ENCODE measurements around the gene CLEC16A.

The CLEC16A gene

DNA sequence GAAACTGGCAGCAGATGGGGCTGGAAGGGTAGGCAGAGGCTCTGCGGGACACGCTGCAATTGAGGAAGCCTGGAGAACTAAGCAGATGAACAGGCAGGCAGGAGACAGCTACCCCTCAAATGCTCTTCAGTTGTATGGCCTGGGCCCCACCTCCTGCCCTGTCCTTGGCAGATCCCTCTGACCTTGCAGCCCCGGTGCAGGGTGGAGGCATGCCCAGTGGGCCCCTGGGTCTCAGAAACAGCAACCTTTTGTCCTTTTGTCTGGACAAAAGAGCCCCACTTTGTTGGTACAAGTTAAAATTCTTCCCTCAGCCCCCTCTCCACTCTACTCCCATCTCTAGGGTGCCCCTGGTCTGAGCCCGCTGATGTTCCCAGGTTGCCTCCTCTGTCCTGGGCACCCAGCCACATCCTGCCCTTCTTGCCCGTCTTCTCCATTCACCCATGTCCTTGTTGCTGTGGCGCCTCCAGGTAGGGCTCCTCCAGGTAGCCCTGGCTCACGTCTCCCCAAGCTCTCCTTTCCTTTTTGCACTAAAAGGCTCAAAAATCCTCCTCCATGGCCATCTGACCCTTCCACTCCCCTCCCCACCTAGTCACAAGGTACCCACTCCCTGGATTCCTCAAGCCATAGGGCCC is 136.8 kb downstream of the CLEC16A start:
- Mint-ChIP-seq H3K36me3 (peaks cover 23% of the 10 kb centered on the region), H3K4me1 (peaks cover 81% of the 10 kb centered on the region), H3K27ac (peak overlapping the region; percentile 85), H3K9me3 (no peaks in the 10 kb centered on the region), H3K4me3 (peak overlapping the region; percentile 25)
- ATAC-seq (no peak), DNase-seq (ENCODE audit: low spot score in 2 of 2) (no peak)

DNA sequence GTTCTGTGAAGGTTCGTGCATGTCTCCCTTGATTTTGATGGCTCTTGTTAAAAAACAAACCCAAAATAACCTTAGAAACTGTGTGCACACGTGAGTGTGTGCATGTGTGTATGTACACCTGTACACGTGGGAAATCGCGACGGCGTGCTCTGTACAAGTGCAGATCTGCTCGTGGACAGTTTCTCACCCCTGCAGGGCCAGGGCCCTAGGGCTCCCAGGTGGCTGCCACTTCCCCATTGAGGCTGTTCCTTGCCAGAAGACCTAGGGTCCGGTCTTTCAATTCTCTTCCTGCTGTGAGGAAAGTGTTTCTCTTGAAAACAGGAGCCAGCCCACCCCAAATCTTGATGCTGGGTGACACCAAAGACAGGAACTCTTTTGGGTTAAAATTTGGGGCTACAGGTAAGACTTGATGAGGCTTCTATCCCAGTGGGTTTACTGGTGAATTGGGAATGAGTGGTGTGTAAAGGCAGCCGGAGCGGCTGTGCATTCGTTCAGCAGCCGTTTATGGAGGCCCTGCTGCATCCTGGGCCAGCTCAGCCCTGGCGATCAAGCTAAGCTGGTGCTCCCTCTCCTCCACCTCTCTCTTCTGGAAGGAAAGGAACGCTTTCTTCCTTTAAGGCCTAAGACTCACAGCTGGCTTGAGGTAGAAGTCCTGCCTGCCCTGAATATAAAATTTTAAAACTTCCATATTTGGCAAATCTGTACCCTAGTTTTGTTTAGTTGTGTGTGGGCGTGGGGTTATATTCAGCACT is 137.9 kb downstream of the CLEC16A start:
- H3K9me3 Mint-ChIP-seq, result no peaks in the 10 kb centered on the region
- H3K4me1 Mint-ChIP-seq, result peaks cover 69% of the 10 kb centered on the region
- H3K4me3 Mint-ChIP-seq, result no peak overlapping the region
- ATAC-seq (no peak), DNase-seq (ENCODE audit: low spot score in 2 of 2) (no peak)
- peaks cover 23% of the 10 kb centered on the region for H3K36me3 Mint-ChIP-seq
- H3K27ac Mint-ChIP-seq, result peak overlapping the region; percentile 85

DNA sequence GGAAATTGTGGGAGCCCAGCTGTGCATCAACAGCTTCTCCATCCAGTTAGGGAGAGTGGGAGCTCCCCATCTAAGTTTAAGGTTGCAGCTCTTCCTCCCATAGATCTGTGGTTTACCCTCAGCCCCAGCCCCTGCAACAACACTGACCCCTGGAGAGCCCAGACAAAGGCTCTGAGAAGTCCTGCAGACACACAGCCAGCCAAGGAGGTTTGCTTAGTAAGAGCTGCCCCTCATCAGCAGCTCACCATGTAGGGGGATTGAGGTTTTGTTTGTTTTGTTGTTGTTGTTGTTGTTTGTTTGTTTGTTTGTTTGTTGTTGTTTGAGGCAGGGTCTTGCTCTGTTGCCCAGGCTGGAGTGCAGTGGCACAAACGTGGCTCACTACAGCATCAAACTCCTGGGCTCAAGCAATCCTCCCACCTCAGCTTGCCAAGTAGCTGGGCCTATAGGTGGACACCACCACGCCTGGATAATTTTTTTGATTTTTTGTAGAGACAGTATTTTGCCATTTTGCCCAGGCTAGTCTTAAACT is 138.6 kb downstream of the CLEC16A start:
- peak overlapping the region; percentile 85 for H3K27ac Mint-ChIP-seq
- no peak overlapping the region for H3K4me3 Mint-ChIP-seq
- peaks cover 17% of the 10 kb centered on the region for H3K36me3 Mint-ChIP-seq
- no peak for ATAC-seq
- H3K9me3 Mint-ChIP-seq, result no peaks in the 10 kb centered on the region
- no peak for DNase-seq (ENCODE audit: low spot score in 2 of 2)
- H3K4me1 Mint-ChIP-seq, result peaks cover 66% of the 10 kb centered on the region

DNA sequence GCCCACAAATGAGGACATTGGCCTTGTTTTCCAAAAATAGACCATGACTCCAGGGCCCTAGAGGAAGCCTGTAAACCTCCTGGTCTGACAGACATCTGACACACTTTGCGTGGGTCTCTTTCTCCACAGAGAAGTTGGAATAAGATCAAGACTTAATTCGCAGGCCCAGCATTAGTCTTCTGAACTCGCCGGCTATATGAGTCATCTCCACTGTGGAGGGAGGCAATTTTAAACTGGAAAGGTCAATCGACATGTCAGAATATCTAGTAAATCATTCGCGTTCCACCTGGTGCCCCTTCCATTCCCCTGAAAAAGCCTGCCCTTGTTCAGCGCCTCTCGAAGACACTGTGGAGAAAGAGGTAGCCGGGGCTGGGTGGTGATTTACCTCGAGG is 140.1 kb downstream of the CLEC16A start:
- Mint-ChIP-seq H3K36me3 (peaks cover 12% of the 10 kb centered on the region), H3K9me3 (no peaks in the 10 kb centered on the region), H3K27ac (peak overlapping the region; percentile 85), H3K4me1 (peaks cover 54% of the 10 kb centered on the region), H3K4me3 (no peak overlapping the region)
- no peak for ATAC-seq
- no peak for DNase-seq (ENCODE audit: low spot score in 2 of 2)

DNA sequence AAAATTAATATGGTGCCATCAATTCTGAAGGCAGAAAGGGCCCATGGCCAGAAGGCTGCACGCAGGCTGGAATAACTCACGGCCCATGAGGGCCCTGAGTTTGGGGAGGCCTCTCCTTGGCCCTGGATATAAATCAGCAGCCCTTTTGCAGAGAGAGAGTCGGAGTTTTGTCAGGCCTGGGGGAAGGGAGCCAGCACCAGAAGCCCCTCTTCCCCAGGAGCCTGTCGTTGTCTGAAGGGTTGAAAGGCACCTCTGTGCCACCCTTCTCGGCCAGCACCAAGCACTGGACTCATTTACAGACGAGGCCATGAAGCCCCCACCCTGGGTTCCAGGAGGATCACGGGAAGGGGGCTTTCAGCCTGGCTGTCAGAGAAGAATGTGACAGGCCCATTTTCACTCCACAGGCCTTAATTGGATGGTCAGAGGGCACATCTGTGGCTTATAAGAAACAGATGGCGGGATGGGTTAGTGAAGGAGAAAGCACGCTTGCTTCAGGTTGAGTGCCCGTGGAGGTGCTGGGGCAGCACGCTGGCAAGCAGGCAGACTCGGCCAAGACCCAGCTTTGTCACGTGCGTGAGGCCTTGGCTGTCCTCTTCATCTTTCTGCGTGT is 140.6 kb downstream of the CLEC16A start:
- H3K9me3 Mint-ChIP-seq, result no peaks in the 10 kb centered on the region
- ATAC-seq (no peak), DNase-seq (ENCODE audit: low spot score in 2 of 2) (no peak)
- H3K4me1 Mint-ChIP-seq, result peaks cover 49% of the 10 kb centered on the region
- peak overlapping the region; percentile 85 for H3K27ac Mint-ChIP-seq
- no peak overlapping the region for H3K4me3 Mint-ChIP-seq
- peaks cover 7% of the 10 kb centered on the region for H3K36me3 Mint-ChIP-seq

DNA sequence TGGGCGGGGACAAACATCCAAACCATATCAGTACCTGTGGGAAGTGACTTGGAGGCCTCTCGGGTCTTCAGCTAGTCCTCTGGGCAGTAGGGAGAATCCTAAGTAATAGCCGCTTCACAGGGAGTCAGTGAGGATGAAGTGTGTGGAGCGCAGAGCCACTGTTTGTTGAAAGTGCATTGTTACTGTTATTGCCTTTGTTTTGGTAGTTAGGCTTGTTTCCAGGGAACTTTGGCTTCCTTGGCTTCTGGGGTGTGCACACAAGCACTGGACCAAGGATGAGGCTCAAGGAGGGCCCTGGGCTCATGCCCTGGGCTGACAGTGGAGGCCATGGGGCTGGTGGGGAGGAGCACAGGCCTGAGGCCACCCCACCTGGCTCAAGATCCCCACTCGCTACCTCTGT is 141.6 kb downstream of the CLEC16A start:
- no peak for DNase-seq (ENCODE audit: low spot score in 2 of 2)
- no peaks in the 10 kb centered on the region for H3K9me3 Mint-ChIP-seq
- peaks cover 39% of the 10 kb centered on the region for H3K4me1 Mint-ChIP-seq
- no peak for ATAC-seq
- peak overlapping the region; percentile 85 for H3K27ac Mint-ChIP-seq
- H3K4me3 Mint-ChIP-seq, result no peak overlapping the region
- H3K36me3 Mint-ChIP-seq, result peaks cover 6% of the 10 kb centered on the region

DNA sequence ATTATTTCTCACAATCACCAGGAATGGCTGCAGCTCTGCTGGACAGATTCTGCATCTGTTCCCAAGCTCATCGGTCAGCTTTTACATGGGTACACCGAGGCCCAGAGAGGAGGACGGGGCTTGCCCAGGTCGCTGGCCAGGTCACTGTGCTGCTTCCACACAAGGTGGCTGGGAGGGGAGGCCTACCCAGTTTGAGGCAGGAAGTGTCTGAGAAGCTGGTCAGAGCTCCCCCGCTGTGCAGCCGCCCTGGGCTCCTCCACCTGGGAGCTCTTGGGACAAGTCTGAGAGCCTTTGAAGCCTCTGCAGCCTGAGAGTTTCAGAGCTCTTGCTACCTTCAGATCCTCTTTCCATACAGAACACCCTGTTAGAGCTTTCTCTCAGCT is 143.3 kb downstream of the CLEC16A start:
- Mint-ChIP-seq H3K27ac (no peak overlapping the region), H3K4me3 (no peak overlapping the region), H3K36me3 (peaks cover 6% of the 10 kb centered on the region), H3K4me1 (peaks cover 33% of the 10 kb centered on the region), H3K9me3 (no peaks in the 10 kb centered on the region)
- no peak for ATAC-seq
- no peak for DNase-seq (ENCODE audit: low spot score in 2 of 2)

DNA sequence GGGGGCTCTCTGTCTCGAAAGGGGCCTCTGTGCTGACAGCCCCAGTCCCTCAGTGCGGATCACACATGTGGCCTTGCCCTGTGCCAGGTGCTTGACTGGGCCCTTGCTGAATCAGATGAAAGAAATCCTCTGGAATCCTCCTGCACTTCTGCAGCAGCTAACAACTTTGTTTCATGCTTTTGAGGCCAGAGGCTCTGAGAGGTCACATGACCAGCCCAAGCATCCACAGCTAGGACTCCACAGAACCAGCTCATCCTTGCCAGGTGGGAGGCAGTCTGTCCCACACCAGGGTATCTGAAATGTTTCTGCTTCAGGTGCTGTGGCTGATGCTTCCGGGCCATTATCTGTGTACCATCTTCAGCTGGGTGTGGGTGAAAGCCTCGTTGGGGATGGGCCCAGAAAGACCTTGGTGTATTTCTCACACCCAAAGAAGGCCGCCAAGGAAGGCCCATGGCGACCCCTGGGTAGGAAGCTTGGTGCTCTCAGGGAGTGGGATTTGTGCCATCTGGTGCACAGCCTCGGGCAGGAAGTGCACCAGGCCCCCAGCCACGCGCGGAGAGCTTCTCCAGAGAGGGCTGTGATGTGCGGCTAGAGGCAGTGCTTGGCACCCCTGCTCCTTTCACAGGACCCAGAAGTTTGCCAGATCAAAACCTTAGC is 143.8 kb downstream of the CLEC16A start:
- peaks cover 33% of the 10 kb centered on the region for H3K4me1 Mint-ChIP-seq
- peak; percentile 34 for ATAC-seq

DNA sequence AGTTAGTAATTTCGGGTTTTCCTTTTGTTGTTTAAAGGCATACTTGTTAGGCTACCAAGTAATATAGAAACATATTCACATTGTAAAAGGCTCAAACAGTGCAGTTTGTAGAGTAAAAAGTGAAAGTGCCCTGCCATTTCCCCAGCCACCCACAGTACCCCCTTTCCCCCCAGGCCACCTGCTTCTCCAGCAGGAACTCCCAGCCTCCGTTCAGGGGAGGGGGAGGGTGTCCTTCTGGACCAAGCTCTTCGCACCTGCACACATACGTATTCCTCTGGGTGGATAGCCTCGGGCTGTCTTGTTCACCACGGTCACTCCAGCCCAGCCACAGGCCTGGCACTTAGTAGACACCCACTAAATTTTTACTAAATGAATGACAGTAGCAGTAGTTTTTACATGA is 144.5 kb downstream of the CLEC16A start:
- Mint-ChIP-seq H3K4me1 (peaks cover 33% of the 10 kb centered on the region), H3K4me3 (no peak overlapping the region), H3K9me3 (no peaks in the 10 kb centered on the region), H3K36me3 (peaks cover 6% of the 10 kb centered on the region), H3K27ac (no peak overlapping the region)
- ATAC-seq (no peak), DNase-seq (ENCODE audit: low spot score in 2 of 2) (no peak)

More for the DNA sequence above, 143.8 kb downstream of the CLEC16A start:
- no peaks in the 10 kb centered on the region for H3K9me3 Mint-ChIP-seq
- H3K36me3 Mint-ChIP-seq, result peaks cover 6% of the 10 kb centered on the region
- no peak for DNase-seq (ENCODE audit: low spot score in 2 of 2)
- no peak overlapping the region for H3K27ac Mint-ChIP-seq
- no peak overlapping the region for H3K4me3 Mint-ChIP-seq

DNA sequence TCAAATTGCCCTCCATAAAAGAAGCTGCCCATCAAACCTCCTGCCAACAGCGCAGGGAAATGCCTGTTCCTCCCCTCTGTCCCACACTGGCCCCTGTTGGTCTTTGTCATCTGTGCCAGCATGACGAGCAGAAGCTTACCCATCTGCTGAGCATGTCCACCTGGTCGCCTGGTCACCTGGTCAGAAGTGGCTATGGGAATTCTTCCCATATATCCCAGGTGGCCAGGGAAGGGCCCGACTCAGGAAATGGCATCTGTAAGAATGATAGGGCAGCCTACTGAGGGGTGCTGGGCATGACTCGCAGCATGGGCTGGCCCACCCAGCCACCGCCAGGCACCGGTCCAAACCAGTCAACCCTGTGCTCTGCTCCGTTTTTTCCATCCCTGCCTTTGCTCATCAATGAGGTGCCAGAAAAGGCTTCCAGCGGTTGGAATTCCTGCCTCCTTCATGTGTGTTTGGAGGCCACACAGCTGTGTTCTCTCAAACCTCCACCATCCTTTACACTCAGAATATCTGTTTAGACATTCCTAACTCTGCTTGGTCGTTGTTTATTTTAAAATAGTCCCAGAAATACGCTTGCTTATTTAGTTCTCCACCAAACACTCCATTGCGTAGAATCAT is 145.2 kb downstream of the CLEC16A start:
- DNase-seq (ENCODE audit: low spot score in 2 of 2), result no peak
- no peak overlapping the region for H3K27ac Mint-ChIP-seq

DNA sequence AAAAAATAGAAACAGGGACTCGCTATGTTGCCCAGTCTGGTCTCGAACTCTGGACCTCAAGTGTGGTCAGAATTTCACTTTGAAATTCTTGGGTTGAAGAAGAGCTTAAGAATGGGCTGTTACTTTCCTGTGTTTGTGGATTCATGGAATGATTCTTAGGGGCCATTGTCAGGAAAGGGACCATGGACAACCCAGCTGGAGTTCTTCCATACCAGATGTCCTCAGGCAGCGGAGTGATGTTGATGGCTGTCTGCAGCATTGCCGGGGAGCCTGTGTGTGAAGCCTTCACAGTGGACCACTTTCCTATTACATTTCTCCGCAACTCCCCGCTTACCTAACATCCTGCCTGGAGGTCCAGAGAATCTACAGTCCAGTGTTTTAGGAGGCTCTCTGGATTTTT is 145.9 kb downstream of the CLEC16A start:
- DNase-seq (ENCODE audit: low spot score in 2 of 2) (no peak), ATAC-seq (no peak)
- no peaks in the 10 kb centered on the region for H3K9me3 Mint-ChIP-seq
- H3K4me1 Mint-ChIP-seq, result peaks cover 34% of the 10 kb centered on the region
- no peak overlapping the region for H3K27ac Mint-ChIP-seq
- no peak overlapping the region for H3K4me3 Mint-ChIP-seq
- peaks cover 16% of the 10 kb centered on the region for H3K36me3 Mint-ChIP-seq

More for the DNA sequence above, 145.2 kb downstream of the CLEC16A start:
- Mint-ChIP-seq H3K36me3 (peaks cover 10% of the 10 kb centered on the region), H3K4me1 (peaks cover 33% of the 10 kb centered on the region), H3K9me3 (no peaks in the 10 kb centered on the region), H3K4me3 (no peak overlapping the region)
- no peak for ATAC-seq

DNA sequence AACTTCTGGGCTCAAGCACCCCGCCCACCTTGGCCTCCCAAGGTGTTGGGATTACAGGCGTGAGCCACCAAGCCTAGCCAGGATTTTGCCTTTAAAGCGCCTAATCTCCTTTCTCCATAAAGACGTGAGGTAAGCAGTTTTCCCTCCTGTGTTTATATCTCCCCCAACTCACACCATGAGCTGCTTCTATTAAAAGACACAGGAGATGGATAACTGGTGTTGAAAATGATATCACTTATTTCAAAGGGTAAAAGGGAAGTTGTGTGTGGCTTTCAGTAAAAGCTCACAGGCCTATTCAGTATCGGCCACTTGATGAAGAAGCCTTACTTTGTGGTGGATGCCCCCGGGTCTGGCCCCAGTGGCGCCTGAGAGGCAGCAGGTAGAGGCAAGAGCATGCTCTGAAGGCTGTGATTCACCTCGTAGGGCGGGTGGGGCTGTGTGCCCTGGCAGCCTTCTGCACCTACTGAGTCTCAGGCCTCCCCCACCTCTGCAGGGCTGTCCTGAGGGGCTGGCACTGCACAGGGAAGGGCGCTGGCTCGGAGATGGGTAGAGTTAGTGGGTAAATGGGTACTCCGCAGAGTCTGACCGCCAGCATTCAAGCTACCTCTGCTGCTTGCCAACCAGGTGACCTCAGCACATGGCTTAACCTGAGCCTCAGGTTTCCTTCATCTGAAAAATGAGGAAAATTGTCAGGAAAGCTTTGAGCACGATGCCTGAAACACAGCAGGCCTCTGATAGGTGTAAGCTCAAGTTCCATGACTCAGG is 146.8 kb downstream of the CLEC16A start:
- Mint-ChIP-seq H3K4me1 (peaks cover 38% of the 10 kb centered on the region), H3K9me3 (no peaks in the 10 kb centered on the region), H3K27ac (peak overlapping the region; percentile 43), H3K4me3 (no peak overlapping the region), H3K36me3 (peaks cover 19% of the 10 kb centered on the region)
- peak; percentile 39 for ATAC-seq
- no peak for DNase-seq (ENCODE audit: low spot score in 2 of 2)

DNA sequence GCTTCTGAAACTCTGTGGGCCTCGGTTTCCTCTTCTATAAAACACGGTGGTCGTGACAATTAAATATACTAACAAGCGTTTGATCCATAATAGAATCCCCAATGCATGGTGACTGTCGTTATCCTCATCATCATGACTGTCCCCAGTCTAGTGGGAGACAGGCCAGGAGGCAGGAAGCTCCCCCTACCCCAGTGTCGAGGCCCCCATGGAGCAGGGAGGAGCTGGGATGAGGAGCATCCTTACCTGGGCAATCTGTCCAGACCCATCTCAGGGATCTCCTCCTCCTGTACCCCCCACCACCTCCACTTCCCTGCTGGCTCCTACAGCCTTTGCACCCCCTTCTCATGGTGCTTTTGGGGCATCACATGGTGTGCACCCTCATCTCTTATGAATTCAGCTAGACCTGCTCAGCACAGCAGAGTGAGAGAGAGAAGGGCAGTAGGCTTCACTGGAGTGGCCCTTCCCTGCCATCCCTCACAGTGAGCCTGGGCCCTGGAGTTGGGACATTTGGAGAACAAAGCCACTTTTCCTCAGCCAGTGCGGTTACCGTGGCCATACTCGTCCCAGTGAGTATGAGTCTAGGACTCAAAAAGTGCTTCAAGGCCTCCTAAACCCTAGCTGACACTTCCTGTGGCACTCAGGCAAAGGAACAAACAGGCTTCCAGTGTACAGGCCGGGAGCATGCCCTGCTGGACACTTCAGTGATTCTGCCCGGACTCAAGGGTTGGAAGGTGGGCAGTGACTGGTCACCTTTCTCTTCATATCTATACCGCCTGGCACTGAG is 148.6 kb downstream of the CLEC16A start:
- H3K36me3 Mint-ChIP-seq, result peaks cover 19% of the 10 kb centered on the region
- H3K9me3 Mint-ChIP-seq, result no peaks in the 10 kb centered on the region
- peak overlapping the region; percentile 93 for H3K27ac Mint-ChIP-seq
- no peak for DNase-seq (ENCODE audit: low spot score in 2 of 2)
- peaks cover 43% of the 10 kb centered on the region for H3K4me1 Mint-ChIP-seq
- H3K4me3 Mint-ChIP-seq, result peak overlapping the region; percentile 52
- ATAC-seq, result no peak

DNA sequence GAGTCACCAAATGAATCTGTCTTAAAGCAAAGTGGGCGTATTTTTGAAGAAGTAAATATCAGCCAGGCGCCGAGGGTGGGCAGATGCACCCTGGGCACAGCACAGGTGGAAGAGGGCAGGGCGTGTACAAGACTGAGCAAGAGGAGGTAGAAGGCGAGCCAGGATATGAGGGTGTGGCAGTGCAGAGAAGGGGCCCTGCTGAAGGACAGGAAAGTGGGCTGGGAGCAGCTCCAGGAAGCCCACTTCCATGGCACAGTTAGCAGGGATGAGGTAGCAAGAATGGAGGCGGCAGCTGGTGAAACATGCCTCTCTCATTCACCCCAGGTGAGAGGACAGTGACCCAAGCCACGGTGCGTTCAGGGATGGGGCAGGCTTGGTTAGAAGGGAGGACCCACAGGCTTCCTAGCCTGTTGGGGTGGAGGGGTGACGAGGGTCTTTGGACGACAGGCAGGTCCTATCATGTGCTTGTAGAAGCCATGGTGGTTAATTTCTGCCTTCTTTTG is 149.3 kb downstream of the CLEC16A start:
- DNase-seq (ENCODE audit: low spot score in 2 of 2), result no peak
- peak overlapping the region; percentile 52 for H3K4me3 Mint-ChIP-seq
- peaks cover 19% of the 10 kb centered on the region for H3K36me3 Mint-ChIP-seq
- peaks cover 42% of the 10 kb centered on the region for H3K4me1 Mint-ChIP-seq
- peak overlapping the region; percentile 93 for H3K27ac Mint-ChIP-seq
- no peaks in the 10 kb centered on the region for H3K9me3 Mint-ChIP-seq
- no peak for ATAC-seq
